OCI-LY1 (cell line): Measurements from ENCODE around the gene ARHGEF4.

Source experiments
- H2AFZ ChIP-seq: fragments of 200-600 bp; sonication (generic), shearing (Covaris generic); 2 replicates; pipeline ENCODE4 v1.6.0; 2014; ENCODE audit warnings: antibody characterized with exemption, mild to moderate bottlenecking, low read length
- H3F3A ChIP-seq: fragments of 200-600 bp; sonication (generic), shearing (Covaris generic); 2 replicates; pipeline ENCODE4 v1.6.0; 2014; ENCODE audit warnings: mild to moderate bottlenecking, antibody characterized with exemption, low read length, moderate library complexity; ENCODE audit not compliant: insufficient read depth
- H3K27ac ChIP-seq: fragments of 200-600 bp; sonication (generic); 2 replicates; pipeline ENCODE4 v1.5.1; 2014; ENCODE audit warnings: low read length, mixed run types, mild to moderate bottlenecking, low read depth; ENCODE audit not compliant: poor library complexity, severe bottlenecking
- H3K27me3 ChIP-seq: fragments of 200-600 bp; sonication (generic); 2 replicates; pipeline ENCODE4 v1.6.0; 2014; ENCODE audit warnings: antibody characterized with exemption, mild to moderate bottlenecking, low read length, moderate library complexity; ENCODE audit not compliant: insufficient read depth
- H3K36me3 ChIP-seq: fragments of 200-600 bp; sonication (generic); 2 replicates; pipeline ENCODE4 v1.6.1; 2014; ENCODE audit warnings: mild to moderate bottlenecking, antibody characterized with exemption, low read length, moderate library complexity, mixed read lengths; ENCODE audit not compliant: insufficient read depth
- H3K4me1 ChIP-seq: fragments of 200-600 bp; sonication (generic); 2 replicates; pipeline ENCODE4 v1.5.1; 2014; ENCODE audit warnings: mild to moderate bottlenecking, low read length, moderate library complexity; ENCODE audit not compliant: insufficient read depth, severe bottlenecking
- H3K4me2 ChIP-seq: fragments of 200-600 bp; sonication (generic), shearing (Covaris generic); 2 replicates; pipeline ENCODE4 v1.6.1; 2014; ENCODE audit warnings: low read length
- H3K4me3 ChIP-seq: fragments of 200-600 bp; sonication (generic); 2 replicates; pipeline ENCODE4 v1.5.1; 2014; ENCODE audit warnings: low read length, low read depth, mild to moderate bottlenecking, mixed read lengths; ENCODE audit not compliant: poor library complexity, severe bottlenecking
- H3K79me2 ChIP-seq: fragments of 200-600 bp; shearing (Covaris generic); 2 replicates; pipeline ENCODE4 v1.6.1; 2016; ENCODE audit warnings: mixed run types, low read length, mixed read lengths; ENCODE audit not compliant: insufficient read depth
- H3K9ac ChIP-seq: fragments of 200-600 bp; sonication (generic), shearing (Covaris generic); 2 replicates; pipeline ENCODE4 v1.6.1; 2014; ENCODE audit warnings: mild to moderate bottlenecking, low read length, mixed read lengths
- H3K9me2 ChIP-seq: fragments of 200-600 bp; sonication (generic), shearing (Covaris generic); 2 replicates; pipeline ENCODE4 v1.6.1; 2014; ENCODE audit warnings: low read depth, mild to moderate bottlenecking, low read length, mixed read lengths
- H3K9me3 ChIP-seq: fragments of 200-600 bp; shearing (Covaris generic); 2 replicates; pipeline ENCODE4 v1.6.1; 2014; ENCODE audit warnings: low read length, mixed read lengths
- H4K20me1 ChIP-seq: fragments of 200-600 bp; sonication (generic), shearing (Covaris generic); 2 replicates; pipeline ENCODE4 v1.6.0; 2016; ENCODE audit warnings: mild to moderate bottlenecking, low read length; ENCODE audit not compliant: insufficient read depth
- CTCF ChIP-seq: fragments of 200-600 bp; sonication (generic), shearing (Covaris generic); IDR thresholded peaks from 2 replicates; pipeline ENCODE4 v1.5.1; 2017; ENCODE audit warnings: mild to moderate bottlenecking, antibody characterized with exemption, low read length, moderate library complexity, mixed read lengths
- EZH2 ChIP-seq: fragments of 200-600 bp; sonication (generic), shearing (Covaris generic); IDR thresholded peaks from 2 replicates; pipeline ENCODE4 v1.8.0; 2017; ENCODE audit warnings: borderline replicate concordance, mixed run types, mild to moderate bottlenecking, antibody characterized with exemption, low read length, moderate library complexity, mixed read lengths

ARHGEF4 gene

DNA sequence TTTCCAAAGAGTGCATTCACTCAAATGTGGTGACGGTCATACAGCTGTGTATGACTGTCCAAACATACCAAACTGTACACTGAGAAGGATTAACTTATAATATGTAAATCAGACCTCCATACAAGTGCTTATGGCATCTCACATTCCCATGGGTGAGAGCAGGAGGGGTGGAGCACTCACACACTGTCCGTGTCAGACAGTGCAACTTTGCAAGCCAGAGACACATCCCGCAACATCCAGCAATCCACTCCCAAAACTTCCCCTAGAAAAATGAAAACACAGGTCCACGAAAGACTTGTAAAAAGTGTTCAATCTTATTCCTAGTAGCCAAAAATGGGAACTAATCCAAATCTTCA is 220.2 kb downstream of the ARHGEF4 start:
- no peaks in the 10 kb centered on the region for H3K4me1 ChIP-seq
- H3K79me2 ChIP-seq = peaks cover 19% of the 10 kb centered on the region
- H3K36me3 ChIP-seq = peaks cover 90% of the 10 kb centered on the region
- no peak overlapping the region for H3K4me2 ChIP-seq
- 0 out of 2 replicates have a peak, but pooled peaks cover 5% of the 10 kb centered on the region for H4K20me1 ChIP-seq
- H3K9ac ChIP-seq = no peak overlapping the region
- H3K27ac ChIP-seq = no peak overlapping the region
- no peaks in the 10 kb centered on the region for H3K9me2 ChIP-seq
- H3K4me3 ChIP-seq = no peak overlapping the region
- no peaks in the 10 kb centered on the region for H3K27me3 ChIP-seq
- no peaks in the 10 kb centered on the region for H3K9me3 ChIP-seq
- TF ChIP-seq EZH2 (no peak), CTCF (no peak)
- no peaks in the 10 kb centered on the region for H3F3A ChIP-seq
- no peak overlapping the region for H2AFZ ChIP-seq

- no peak overlapping the region for H2AFZ ChIP-seq
- no peak overlapping the region for H3K27ac ChIP-seq
- H3K9me2 ChIP-seq = no peaks in the 10 kb centered on the region
- no peaks in the 10 kb centered on the region for H3K9me3 ChIP-seq
- no peak overlapping the region for H3K9ac ChIP-seq
- H3K4me1 ChIP-seq = no peaks in the 10 kb centered on the region
- peaks cover 30% of the 10 kb centered on the region for H3K79me2 ChIP-seq
- H3K4me2 ChIP-seq = no peak overlapping the region
- H3F3A ChIP-seq = no peaks in the 10 kb centered on the region
- 0 out of 2 replicates have a peak, but pooled peaks cover 5% of the 10 kb centered on the region for H4K20me1 ChIP-seq
- peaks cover 90% of the 10 kb centered on the region for H3K36me3 ChIP-seq
- no peak for TF ChIP-seq EZH2
- no peak for TF ChIP-seq CTCF
- H3K4me3 ChIP-seq = no peak overlapping the region
- H3K27me3 ChIP-seq = no peaks in the 10 kb centered on the region
Observed at GRCh38 chr2:131058214-131058843, 221.6 kb downstream of the ARHGEF4 start.

GRCh38 chr2:131058920-131059319 is 222.2 kb downstream of the ARHGEF4 start:
- Histone ChIP-seq H4K20me1 (0 out of 2 replicates have a peak, but pooled peaks cover 5% of the 10 kb centered on the region), H3K9me2 (no peaks in the 10 kb centered on the region), H3K4me3 (no peak overlapping the region), H3F3A (no peaks in the 10 kb centered on the region), H3K27me3 (no peaks in the 10 kb centered on the region), H3K9ac (no peak overlapping the region), H3K4me2 (no peak overlapping the region), H3K4me1 (no peaks in the 10 kb centered on the region), H3K9me3 (no peaks in the 10 kb centered on the region), H3K36me3 (peaks cover 90% of the 10 kb centered on the region), H2AFZ (no peak overlapping the region), H3K79me2 (peaks cover 35% of the 10 kb centered on the region), H3K27ac (no peak overlapping the region)
- TF ChIP-seq EZH2 = no peak
- TF ChIP-seq CTCF = no peak
